GM21737 (cell line): ENCODE measurements around the gene NDUFAF5.

Source experiments
- ATAC-seq: cut with Tn5 transposase; IDR thresholded peaks from one replicate; pipeline ENCODE4 v1.9.1; 2021; ENCODE audit warnings: mild to moderate bottlenecking, moderate library complexity; ENCODE audit not compliant: unreplicated experiment

Gene NDUFAF5

DNA sequence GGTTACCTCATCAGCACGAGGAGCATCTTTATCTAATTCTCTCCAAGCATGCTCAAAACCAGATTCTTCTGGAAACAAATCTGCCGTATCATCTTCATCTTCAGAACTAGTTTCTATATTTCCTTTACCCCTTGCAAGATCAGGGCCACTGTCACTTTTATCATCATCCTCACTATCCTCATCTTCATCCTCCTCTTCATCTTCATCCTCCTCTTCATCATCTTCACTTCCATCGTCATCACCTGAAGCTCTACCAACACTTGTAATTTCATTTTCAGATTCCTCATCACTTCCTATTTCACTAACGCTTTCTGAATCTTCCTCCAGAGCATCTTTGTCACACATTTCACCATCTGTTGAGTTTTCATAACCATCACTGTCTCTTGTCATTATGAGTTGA, 9.0 kb upstream of the NDUFAF5 start:
- no peak for ATAC-seq

DNA sequence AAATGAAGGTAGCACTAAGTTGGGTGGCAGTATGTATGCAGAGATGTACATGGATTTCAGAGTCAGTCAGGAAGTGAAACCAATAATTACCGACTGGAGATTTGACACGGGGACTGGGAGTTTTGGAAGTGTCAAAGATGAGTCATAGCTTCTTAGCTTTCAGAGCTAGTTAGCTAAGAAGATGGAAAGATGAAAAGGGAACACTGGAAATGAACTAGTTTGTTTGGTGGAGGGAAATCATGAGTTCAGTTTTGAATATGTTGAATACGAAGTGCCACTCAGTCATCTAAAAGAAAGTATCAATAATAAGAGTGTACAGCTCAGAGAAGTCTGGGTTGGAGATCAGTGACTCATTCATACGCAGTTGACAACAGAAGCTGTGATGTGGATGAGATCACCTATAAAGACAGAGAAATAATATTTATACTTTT, 7.6 kb upstream of the NDUFAF5 start:
- peak; percentile 62 for ATAC-seq

DNA sequence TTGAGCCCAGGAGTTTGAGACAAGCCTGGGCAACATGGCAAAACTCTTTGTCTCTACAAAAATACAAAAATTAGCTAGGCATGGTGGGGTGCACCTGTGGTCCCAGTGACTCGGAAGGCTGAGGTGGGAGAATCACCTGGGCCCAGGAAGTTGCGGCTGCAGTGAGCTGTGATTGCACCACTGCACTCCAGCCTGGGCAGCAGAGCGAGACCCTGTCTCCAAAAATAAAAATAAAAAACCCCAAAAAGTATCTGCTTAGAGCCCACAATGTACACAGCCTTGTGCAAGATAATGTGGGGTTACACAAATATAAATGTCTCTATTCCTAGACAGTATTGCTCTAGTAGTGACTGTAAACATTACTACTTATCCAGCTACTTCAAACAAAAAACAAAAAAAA, 6.0 kb upstream of the NDUFAF5 start:
- no peak for ATAC-seq

DNA sequence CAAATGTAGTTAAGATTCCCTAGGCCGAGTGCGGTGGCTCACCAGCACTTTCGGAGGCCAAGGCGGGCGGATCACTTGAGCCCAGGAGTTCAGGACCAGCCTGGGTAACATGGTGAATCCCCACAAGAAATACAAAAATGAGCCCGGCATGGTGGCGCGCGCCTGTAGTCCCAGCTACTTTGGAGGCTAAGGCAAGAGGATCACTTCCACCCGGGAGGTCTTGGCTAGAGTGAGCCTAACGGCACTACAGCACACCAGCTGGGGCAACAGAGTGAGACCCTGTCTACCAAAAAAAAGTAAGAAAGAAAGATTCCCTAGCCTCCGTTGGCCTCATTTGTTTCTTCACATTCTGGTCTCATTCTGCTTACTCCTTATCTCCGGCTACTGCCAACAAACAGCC, 1.3 kb upstream of the NDUFAF5 start:
- no peak for ATAC-seq

DNA sequence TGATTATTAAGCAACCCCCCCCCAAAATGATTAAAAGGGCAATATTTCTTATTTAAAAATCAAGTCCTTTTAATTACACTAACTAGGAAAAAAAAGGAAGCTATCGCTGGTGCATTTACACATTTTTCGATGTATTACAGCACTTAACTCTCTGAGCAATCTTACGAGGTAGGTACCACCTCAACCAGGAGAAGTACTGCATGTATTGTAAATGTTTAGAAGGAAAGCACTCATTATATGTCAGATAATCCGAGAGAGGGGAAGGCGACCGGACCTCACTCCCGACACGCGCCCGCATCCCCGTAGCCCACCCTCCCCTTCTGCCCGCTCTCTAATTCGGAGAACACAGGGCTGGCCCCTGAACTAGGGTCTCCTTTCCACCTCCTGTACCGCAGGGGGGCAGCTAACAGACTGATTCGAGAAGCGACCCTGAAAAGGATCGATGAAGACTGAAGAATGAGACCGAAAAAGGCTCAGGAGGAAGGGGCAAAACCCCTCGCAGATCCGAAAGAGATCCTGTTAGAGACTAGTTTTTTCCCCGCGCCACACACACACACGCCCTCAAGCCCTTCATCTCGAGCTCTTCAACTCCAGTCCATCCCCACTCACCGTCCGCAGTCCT, 446 bp upstream of the NDUFAF5 start:
- ATAC-seq = peak; percentile 3

DNA sequence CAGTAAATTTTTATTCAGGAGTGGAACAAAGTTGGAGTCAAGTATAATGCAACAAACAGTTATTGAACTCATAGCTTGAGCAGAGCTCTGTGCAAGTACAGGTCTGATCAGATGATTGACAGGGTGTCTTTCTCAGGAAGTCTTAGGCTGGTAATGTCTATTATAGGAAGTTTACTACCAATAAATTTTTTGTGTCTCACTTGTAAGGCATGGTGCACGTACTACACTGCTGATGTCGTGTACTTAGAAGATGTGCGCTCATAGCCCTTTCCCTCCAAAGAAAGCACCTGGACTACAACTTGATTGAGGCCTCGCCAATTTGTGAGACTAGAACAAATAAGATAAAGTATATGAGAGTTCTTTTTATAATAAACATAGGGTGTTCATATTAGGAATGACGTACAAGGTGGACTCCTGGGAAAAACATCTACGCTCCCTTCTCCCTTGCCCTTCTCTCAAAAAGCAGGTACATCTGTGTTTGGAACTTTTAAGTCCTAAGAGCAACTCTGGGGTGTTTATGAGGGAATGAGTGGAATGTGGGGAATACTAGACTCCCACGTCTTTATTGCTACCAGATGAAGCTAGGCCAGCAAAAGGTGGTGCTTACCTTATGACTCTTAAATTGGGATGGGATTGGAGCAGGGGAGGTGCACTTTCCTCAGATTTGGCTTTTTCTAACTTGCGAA, 1.5 kb downstream of the NDUFAF5 start:
- ATAC-seq = no peak

DNA sequence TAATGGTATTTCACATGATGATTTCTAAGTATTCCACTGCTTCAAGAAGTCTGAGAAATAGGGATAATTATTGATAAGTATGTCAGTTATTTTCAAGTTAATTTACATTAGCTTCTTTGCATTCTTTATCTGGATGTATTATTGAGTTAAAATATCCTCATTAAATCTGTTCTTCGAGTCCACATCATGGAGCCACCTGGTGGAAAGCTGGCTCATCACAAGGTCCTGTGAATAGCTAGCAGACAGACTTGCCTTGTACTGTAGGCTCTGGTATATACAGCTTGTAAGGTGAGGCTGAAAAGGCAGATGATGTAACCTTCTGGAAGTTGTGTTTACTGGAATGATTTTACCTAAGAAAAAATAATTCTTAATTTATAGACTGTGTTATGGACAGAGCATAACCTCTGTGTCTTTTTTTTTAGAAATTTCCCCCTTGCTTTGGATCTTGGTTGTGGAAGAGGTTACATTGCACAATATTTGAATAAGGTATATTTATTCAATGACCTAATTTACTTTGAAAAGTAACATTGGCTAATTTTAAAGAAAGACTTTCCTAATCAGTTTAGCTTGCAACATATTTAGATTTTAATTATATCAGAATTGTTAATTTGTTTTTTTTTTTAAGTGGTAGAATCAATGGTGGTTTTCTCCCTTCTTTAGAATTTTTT, 3.5 kb downstream of the NDUFAF5 start:
- ATAC-seq = peak; percentile 30

DNA sequence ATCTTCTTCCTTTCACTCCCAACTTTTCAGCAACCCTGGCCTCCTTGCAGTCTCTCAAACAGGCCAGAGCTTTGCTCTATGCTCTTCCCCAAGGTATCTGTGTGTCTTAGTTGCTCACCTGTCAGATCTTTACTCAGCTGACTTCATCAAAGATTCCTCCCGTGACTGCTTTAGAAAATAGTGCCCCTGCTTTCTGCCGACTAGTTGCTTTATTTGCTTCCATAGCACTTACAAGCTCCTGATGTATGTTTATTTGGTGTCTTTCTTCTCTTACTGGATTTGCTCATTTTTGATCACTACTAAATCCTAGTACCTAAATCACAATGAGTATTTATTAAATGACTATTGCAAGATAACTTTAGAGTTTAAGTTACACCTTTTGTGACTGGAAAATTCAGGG, 5.9 kb downstream of the NDUFAF5 start:
- ATAC-seq = no peak

DNA sequence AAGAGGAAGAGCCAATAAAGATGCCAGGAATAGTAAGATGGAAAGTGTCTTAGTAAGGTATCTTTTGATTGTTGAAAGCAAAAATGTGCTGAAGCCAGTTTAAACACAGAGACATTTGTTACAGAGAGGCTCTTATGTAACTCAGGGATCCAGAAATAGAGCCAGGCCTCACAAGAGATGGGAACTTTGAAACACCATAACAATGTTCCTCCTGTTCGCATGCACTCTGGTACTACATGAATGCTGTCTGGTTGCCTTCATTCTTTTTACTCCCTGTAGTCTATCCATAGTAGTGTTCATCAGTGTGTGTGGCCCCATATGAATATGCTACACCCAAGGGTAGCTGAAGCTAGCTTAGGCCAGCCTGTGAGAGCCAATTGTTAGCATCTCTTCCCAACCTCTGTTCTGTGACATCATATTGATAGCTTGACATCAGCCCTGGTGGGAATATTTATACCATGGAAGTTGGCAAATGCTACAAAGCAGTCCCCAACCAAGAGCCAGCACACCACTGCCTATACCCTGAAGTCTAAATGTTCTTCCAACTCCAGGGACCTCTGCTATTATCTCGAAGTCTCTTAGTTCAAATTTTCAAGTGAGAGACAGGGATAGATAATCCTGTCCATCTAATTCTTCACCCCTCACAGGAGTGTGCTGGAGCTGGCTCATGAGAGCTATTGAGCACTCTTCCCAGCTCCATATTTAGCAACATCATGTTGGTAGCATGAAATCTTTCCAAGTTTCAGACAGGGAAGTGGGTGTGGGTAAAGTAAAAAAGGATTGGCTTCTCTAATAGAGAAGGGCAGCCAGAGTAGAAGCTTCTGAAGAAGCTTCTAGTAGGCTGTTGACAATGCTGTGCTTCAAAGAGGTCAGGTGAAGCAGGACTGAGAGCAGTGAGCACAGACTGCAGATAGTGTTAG, 7.0 kb downstream of the NDUFAF5 start:
- no peak for ATAC-seq

DNA sequence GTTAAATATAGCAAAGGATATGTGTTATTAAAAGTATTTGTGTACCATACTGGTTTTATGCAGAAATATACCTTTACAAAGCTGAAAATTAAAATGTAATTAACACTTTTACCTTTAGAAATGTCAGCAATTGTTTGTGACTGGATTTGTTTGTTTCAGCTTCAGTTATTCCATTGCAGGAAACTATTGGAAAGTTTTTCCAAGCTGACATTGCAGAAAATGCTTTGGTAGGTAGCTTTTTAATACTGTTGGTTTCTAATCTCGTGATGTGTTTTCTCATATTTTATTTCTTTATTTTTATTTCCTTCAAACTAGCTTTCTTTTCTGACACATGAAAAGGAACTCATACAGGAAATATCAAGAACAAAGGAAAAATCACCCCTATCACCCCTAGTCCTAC, 8.2 kb downstream of the NDUFAF5 start:
- ATAC-seq = no peak

DNA sequence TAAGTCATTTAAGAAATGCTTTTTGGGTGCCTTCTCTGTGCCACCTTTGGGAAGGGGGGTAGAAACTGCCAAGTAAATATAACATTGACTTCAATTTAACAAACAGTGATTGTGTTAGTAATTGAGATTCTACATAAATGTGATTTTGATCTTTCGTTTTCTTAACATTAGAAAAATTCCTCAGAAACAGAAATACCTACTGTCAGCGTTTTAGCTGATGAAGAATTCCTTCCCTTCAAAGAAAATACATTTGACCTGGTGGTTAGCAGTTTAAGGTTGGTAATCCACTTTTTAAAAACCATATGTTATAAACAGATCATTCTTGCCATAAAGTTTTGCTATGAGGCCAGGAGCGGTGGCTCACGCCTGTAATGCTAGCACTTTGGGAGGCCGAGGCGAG, 9.8 kb downstream of the NDUFAF5 start:
- no peak for ATAC-seq

DNA sequence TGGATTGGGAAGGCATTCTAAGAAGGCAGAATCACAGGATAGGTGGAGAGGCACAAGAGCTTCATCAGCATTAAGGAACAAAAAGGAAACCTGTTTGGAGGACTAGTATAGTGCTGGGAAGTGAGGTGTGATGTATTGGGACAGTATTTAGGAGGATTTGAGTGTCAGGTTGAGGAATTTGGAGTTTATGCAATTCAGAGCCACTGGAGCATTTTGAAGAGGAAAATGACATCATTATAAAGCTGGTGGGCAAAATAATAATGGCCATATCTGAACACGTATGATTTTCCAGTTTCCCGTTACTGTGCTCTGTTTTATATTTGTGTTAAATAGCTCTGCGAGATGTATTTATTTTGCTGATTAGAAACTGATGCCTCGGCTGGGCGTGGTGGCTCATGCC, 14.2 kb downstream of the NDUFAF5 start:
- ATAC-seq = no peak

DNA sequence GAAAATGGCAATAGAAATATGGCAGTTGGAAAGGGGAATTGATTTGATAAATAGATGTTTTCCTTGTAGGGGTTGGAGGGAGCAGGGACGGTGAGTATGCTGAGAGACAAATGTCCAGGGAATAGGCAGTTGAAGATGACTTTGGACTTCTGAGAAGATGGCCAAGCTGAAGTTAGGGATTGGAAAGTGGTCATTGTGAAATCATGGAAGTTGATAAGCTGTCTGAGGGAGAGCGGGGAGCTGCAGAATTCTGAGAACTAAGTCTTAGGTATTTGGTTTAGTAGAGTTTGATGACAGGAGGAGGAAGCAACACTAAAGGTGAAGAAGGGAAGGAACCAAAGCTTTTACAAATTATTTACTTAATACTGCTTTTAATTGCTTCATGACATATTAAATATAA, 15.1 kb downstream of the NDUFAF5 start:
- no peak for ATAC-seq

DNA sequence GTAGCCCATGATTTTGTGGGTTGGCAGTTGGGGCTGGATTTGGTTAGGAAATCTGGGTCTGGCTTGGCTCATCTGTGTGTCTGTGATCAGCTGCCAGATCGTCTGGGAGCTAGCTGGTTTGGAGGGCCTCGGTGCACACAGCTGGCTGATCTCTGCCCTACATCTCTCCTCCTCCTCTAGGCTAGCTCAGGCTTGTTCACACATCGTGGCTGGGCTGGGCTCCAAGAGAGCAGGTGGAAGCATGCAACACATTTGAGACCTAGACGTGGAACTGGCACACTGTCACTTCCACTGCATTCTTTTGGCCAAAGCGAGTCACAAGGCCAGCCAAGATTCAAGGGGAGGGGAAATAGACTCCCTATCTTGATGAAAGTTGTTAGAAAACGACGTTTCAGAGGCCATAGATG, 15.9 kb downstream of the NDUFAF5 start:
- no peak for ATAC-seq

DNA sequence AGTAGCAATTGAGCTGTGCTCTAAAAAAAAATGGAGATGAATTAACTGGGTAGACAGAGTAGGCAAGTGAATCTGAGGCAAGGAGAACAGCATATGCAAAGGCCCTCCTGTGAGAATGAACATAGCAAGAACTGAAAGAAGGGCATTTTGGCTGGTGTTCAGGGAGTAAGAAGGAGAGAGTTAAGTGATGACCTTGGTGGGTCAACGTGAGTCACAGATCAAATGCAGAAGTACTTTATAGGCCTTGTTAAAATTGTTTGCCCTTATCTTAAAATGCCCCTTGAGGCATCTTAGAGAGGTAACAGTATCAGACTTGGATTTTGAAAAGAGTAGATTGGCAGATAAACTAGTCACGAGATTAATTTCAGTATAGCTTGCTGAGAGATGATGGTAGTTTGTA, 24.5 kb downstream of the NDUFAF5 start:
- ATAC-seq = no peak

DNA sequence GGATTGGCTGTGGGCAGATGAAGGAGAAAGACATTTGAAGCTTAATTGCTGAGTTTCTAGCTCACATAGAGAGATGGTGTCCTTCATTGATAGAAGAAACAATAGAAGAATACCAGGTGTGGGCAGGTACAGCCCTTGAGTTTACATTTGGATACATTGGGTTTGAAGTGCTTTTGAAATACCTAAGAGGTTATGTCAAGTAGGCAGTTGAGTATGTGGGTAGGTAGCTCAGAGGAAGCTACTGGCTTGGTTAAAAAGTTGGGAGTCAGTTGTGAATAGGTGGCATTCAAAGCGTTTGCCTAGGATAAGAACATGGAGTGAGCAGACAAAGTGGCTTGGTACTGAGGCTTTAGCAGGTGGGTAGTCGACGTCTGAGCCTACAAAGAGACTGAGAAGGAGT, 25.0 kb downstream of the NDUFAF5 start:
- ATAC-seq = no peak

DNA sequence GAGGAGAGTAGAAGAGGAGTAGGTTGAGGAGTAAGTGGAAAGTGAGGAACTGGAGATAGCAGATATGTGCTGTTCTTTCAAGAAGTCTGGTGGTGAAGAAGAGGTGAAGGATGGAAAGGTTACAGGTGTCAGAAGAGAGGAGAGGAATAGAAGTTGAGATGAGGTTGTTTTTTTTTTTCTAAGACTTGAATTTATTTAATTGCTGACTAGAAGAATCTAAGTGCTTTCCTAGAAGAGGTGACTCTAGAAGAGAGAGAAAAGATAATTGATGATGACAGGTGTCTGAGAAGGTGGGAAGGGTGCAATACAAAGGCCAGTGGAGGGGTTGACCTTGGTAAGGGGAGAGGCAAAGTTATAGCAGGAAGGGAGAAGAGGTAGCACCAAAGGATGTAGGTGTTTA, 25.6 kb downstream of the NDUFAF5 start:
- ATAC-seq = no peak

DNA sequence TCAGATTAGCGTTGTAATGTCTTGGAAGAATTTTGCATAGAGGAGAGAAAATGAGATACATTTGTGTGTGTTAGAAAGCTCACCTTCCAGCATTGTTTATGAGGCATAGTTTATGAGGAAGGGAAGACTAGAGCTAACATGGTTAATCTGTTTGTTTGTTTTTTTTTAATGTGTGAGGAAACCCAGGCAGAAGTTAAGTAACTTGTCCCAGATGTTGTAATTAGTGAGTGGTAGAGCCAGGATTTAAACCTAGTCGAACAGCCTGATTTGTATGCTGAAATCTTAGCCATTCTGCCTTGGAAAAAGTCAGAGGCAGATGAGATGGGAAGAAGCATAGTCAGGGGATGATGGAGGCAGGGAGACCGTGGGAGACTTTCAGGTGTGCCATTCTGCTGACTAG, 29.1 kb downstream of the NDUFAF5 start:
- no peak for ATAC-seq

DNA sequence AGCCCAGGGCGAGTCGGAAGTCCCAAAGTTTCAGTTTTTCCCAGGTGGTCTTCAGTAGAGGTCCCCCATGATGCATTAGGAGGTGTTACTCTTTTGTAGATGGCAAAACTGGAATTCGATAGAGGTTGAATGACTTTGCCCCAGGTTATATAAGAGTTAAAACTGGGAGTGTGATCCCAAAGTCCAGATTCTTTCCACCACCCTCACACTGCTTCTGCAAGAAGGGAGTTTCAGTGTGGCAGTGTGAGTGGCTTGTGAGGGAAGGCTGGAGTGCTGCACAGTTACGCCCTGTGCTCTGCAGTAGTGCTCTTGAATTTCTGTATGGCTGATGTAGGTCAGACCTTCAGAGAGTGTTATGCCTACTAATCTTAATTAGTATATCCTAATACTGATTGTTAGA, 29.8 kb downstream of the NDUFAF5 start:
- no peak for ATAC-seq

DNA sequence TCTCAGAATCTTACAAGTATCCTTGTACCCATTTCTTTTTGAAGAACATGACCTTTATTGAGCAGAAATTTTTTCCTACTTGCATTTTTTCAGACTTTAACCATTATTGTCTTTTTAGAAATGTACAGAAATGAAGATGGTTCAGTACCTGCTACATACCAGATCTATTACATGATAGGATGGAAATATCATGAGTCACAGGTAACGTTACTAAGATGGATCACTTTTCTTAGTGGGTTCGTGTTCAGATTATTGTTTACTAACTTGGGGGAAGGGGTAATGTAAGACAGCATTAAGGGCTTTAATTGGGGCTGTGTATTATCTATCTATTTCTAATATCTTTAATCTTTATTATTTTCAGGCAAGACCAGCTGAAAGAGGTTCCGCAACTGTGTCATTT, 31.9 kb downstream of the NDUFAF5 start:
- no peak for ATAC-seq

DNA sequence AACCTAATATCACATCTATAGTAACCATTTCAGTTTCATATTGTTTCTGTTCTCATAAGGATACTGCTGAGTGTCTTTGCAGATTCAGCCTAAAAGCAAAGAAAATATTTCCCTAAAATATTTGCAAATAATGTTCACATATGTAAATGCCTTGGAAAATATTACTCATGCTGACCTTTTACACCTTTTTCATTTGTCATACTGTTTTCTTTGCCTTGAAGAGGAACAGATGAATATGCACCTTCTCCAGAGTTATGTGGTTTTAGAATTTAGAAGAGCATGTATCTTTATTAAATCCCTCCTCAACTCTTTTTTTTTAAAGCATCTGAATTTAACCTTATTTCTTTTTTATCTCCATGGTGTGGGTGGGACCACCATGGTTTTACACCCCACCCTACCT, 32.5 kb downstream of the NDUFAF5 start:
- no peak for ATAC-seq
